Thyroid gland (tissue), 4 donors: Measurements from ENCODE around the gene CABLES2.

Experiments
- CTCF ChIP-seq, 6 experiments: fragments of 200-600 bp in 3 of 6; fragments of 450-650 bp in 3 of 6; sonication (generic) in 3 of 6; IDR thresholded peaks; one replicate each; pipeline ENCODE4 v1.5.1; 2016 to 2019; ENCODE audit warnings: antibody characterized with exemption in 6 of 6, mild to moderate bottlenecking in 2 of 6, inconsistent platforms in 1 of 6, moderate library complexity in 1 of 6
- POLR2A ChIP-seq, 2 donors: fragments of 450-650 bp; IDR thresholded peaks; one replicate each; pipeline ENCODE4 v1.6.1; 2017; ENCODE audit warnings: antibody characterized with exemption in 2 of 2, mild to moderate bottlenecking in 2 of 2, moderate library complexity in 1 of 2

- TF ChIP-seq CTCF (IDR thresholded peaks at IDR 0.05): no peak
- no peak for TF ChIP-seq POLR2A (IDR thresholded peaks at IDR 0.05)
Measured at GRCh38 chr20:62356589-62357186, 50.4 kb downstream of the CABLES2 start.
